Astrocyte (in vitro differentiated cells and primary cell): Measurements from ENCODE around the gene DNAJC4.

ENCODE experiments used
- EZH2 ChIP-seq: IDR thresholded peaks from 2 replicates; pipeline ENCODE4 v1.6.1; 2012; ENCODE audit warnings: mild to moderate bottlenecking, low read length, inconsistent platforms; ENCODE audit not compliant: insufficient read depth
- TF ChIP-seq, protein P1 (sequence below): IDR thresholded peaks from 2 replicates; pipeline ENCODE4 v1.5.1; 2011; ENCODE audit warnings: low read depth, mild to moderate bottlenecking, inconsistent platforms, low read length, moderate library complexity; ENCODE audit not compliant: insufficient read depth

GRCh38 chr11:64260147-64260708, 29.9 kb downstream of the DNAJC4 start:
- TF ChIP-seq, protein P1, sequence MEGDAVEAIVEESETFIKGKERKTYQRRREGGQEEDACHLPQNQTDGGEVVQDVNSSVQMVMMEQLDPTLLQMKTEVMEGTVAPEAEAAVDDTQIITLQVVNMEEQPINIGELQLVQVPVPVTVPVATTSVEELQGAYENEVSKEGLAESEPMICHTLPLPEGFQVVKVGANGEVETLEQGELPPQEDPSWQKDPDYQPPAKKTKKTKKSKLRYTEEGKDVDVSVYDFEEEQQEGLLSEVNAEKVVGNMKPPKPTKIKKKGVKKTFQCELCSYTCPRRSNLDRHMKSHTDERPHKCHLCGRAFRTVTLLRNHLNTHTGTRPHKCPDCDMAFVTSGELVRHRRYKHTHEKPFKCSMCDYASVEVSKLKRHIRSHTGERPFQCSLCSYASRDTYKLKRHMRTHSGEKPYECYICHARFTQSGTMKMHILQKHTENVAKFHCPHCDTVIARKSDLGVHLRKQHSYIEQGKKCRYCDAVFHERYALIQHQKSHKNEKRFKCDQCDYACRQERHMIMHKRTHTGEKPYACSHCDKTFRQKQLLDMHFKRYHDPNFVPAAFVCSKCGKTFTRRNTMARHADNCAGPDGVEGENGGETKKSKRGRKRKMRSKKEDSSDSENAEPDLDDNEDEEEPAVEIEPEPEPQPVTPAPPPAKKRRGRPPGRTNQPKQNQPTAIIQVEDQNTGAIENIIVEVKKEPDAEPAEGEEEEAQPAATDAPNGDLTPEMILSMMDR: no peak
- TF ChIP-seq EZH2: no peak
